Testis (tissue), 2 donors: ENCODE measurements around the gene MGAT5B.

Experiments used
- POLR2A ChIP-seq: fragments of 450-650 bp; IDR thresholded peaks from one replicate; pipeline ENCODE4 v1.6.1; 2017; ENCODE audit warnings: antibody characterized with exemption, mild to moderate bottlenecking, moderate library complexity
- TF ChIP-seq, protein P1 (sequence below), 3 experiments: fragments of 450-650 bp in 2 of 3; fragments of 200-600 bp in 1 of 3; sonication (generic) in 1 of 3; IDR thresholded peaks; one replicate each; pipeline ENCODE4 v1.5.1; 2016 to 2019; ENCODE audit warnings: antibody characterized with exemption in 3 of 3, mild to moderate bottlenecking in 2 of 3, moderate library complexity in 1 of 3

DNA sequence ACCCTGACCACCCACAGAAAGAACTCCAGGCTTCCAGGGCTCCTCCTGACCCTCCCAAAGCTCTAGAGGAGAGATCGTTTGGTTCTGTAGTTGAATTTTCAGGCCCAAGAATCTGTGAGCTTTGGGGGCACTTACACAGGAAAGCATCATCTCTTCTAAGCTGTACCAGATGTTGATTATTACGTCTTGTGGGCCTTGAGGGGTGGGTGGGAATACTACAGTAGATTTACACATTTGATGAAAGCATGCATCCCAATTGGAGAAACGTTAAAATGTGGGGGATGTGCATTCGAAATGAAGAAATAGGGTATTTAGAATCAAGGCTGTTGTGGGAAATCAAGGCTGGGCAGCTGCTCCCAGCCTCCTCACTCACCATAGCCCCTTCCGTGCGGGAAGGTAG is 61.9 kb downstream of the MGAT5B start:
- TF ChIP-seq, protein P1, sequence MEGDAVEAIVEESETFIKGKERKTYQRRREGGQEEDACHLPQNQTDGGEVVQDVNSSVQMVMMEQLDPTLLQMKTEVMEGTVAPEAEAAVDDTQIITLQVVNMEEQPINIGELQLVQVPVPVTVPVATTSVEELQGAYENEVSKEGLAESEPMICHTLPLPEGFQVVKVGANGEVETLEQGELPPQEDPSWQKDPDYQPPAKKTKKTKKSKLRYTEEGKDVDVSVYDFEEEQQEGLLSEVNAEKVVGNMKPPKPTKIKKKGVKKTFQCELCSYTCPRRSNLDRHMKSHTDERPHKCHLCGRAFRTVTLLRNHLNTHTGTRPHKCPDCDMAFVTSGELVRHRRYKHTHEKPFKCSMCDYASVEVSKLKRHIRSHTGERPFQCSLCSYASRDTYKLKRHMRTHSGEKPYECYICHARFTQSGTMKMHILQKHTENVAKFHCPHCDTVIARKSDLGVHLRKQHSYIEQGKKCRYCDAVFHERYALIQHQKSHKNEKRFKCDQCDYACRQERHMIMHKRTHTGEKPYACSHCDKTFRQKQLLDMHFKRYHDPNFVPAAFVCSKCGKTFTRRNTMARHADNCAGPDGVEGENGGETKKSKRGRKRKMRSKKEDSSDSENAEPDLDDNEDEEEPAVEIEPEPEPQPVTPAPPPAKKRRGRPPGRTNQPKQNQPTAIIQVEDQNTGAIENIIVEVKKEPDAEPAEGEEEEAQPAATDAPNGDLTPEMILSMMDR (IDR thresholded peaks at IDR 0.05): no peak
- TF ChIP-seq POLR2A: no peak
